ENCODE results near the gene MT1B.

DNA sequence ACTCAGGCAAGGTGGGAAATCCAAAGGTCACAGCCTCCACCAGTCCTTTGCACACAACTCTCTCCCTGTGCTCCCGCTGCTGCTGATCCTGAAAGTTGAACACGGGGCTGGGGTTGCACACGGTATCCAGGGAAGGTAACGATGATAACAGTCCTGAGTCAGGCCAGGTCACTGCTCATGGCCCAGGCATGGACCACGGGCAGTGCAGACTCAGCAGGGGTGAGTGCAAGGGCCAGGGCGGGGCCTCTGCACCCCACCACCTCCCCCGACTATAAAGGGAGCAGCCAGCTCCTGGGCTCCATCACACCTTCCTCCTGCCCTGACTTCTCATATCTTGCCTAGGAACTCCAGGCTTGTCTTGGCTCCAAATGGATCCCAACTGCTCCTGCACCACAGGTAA is at the start of gene MT1B:
- TF ChIP-seq POLR2A (IDR thresholded peaks at IDR 0.05) (no peak), POLR2AphosphoS5 (IDR thresholded peaks at IDR 0.05) (no peak), EP300 (IDR thresholded peaks at IDR 0.05) (no peak)
- TF ChIP-seq, protein P1, sequence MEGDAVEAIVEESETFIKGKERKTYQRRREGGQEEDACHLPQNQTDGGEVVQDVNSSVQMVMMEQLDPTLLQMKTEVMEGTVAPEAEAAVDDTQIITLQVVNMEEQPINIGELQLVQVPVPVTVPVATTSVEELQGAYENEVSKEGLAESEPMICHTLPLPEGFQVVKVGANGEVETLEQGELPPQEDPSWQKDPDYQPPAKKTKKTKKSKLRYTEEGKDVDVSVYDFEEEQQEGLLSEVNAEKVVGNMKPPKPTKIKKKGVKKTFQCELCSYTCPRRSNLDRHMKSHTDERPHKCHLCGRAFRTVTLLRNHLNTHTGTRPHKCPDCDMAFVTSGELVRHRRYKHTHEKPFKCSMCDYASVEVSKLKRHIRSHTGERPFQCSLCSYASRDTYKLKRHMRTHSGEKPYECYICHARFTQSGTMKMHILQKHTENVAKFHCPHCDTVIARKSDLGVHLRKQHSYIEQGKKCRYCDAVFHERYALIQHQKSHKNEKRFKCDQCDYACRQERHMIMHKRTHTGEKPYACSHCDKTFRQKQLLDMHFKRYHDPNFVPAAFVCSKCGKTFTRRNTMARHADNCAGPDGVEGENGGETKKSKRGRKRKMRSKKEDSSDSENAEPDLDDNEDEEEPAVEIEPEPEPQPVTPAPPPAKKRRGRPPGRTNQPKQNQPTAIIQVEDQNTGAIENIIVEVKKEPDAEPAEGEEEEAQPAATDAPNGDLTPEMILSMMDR (IDR thresholded peaks at IDR 0.05) = no peak
